Cardiac muscle cell (in vitro differentiated cells and primary cell): ENCODE data around the gene ZC3H10. TPM values are rescaled to one million over a fixed set of nuclear protein-coding genes. Genes with fewer than 3 reads are reported as not detected.
A peak's percentile ranks its signal among the peaks of the same experiment; 100 is the strongest.
"Not testable (repeated sequence)": the region's sequence is repeated elsewhere in the genome, so short reads cannot be mapped to it uniquely, and the experiment has no call there.

Experiments
- DNase-seq, 2 donors: peaks; one replicate each; pipeline versions ENCODE4 v3.0.0 to v3.0.0-alpha.2; 2010 to 2017; ENCODE audit warnings: low read depth in 1 of 2, low spot score in 1 of 2
- H3K27ac ChIP-seq: fragments of 200-600 bp; sonication (generic); 2 replicates; pipeline ENCODE4 v1.5.1; 2016
- H3K27me3 ChIP-seq: fragments of 200-600 bp; sonication (generic); 2 replicates; pipeline ENCODE4 v1.6.0; 2016; ENCODE audit warnings: control low read depth
- H3K36me3 ChIP-seq: fragments of 200-600 bp; sonication (generic); 2 replicates; pipeline ENCODE4 v1.5.1; 2016; ENCODE audit warnings: control low read depth
- H3K4me1 ChIP-seq: fragments of 200-600 bp; sonication (generic); 2 replicates; pipeline ENCODE4 v1.8.1; 2017; ENCODE audit warnings: low read depth, mild to moderate bottlenecking, mixed run types
- H3K4me3 ChIP-seq: fragments of 200-600 bp; sonication (generic); 2 replicates; pipeline ENCODE4 v1.5.1; 2016; ENCODE audit warnings: mild to moderate bottlenecking
- H3K9me3 ChIP-seq: fragments of 200-600 bp; sonication (generic); 2 replicates; pipeline ENCODE4 v1.5.1; 2017; ENCODE audit warnings: low read depth, mild to moderate bottlenecking, control low read depth
- CTCF ChIP-seq: IDR thresholded peaks from 2 replicates; pipeline ENCODE4 v1.5.1; 2012; ENCODE audit warnings: low read depth, mild to moderate bottlenecking, low read length
- polyA plus RNA-seq: library from polyadenylated mRNA; unstranded; fragments of >200 nt; fragmentation: Nextera tagmentation; extraction: Ambion mirVana; gene quantifications from 2 replicates; pipeline ENCODE4 v1.2.1, GENCODE V29; 2016
- total RNA-seq: library from RNA; depleted of rRNA; stranded (reverse); fragments of >200 nt; gene quantifications from 2 replicates; pipeline ENCODE4 v1.2.3, GENCODE V29; 2016

ZC3H10 gene
- total and polyA plus RNA-seq, 2 experiments from 2014 or later = 7.2 to 7.5 TPM

GRCh38 chr12:56154246-56154771 lies 36.2 kb downstream of the ZC3H10 start:
- no peak for TF ChIP-seq CTCF
- Histone ChIP-seq H3K4me3 (no peak overlapping the region), H3K9me3 (no peaks in the 10 kb centered on the region), H3K36me3 (peaks cover 15% of the 10 kb centered on the region), H3K4me1 (peaks cover 11% of the 10 kb centered on the region), H3K27me3 (no peaks in the 10 kb centered on the region), H3K27ac (no peak overlapping the region)
- no peak for DNase-seq

GRCh38 chr12:56154818-56155217 lies 36.8 kb downstream of the ZC3H10 start:
- Histone ChIP-seq H3K9me3 (no peaks in the 10 kb centered on the region), H3K36me3 (peaks cover 16% of the 10 kb centered on the region), H3K27ac (no peak overlapping the region), H3K27me3 (no peaks in the 10 kb centered on the region), H3K4me3 (no peak overlapping the region), H3K4me1 (peaks cover 16% of the 10 kb centered on the region)
- DNase-seq = no peak
- no peak for TF ChIP-seq CTCF

- no peak for DNase-seq
- Histone ChIP-seq H3K27me3 (no peaks in the 10 kb centered on the region), H3K4me3 (no peak overlapping the region), H3K36me3 (peaks cover 20% of the 10 kb centered on the region), H3K4me1 (peaks cover 21% of the 10 kb centered on the region), H3K27ac (no peak overlapping the region), H3K9me3 (no peaks in the 10 kb centered on the region)
- TF ChIP-seq CTCF = no peak
Observed at GRCh38 chr12:56155256-56155845, 37.3 kb downstream of the ZC3H10 start.

GRCh38 chr12:56156464-56157200 lies 38.6 kb downstream of the ZC3H10 start:
- peak overlapping the region; percentile 100 for H3K27ac ChIP-seq
- peaks cover 33% of the 10 kb centered on the region for H3K36me3 ChIP-seq
- H3K9me3 ChIP-seq, DNase-seq, H3K27me3 ChIP-seq, H3K4me3 ChIP-seq: not testable (repeated sequence)
- peaks cover 33% of the 10 kb centered on the region for H3K4me1 ChIP-seq

- DNase-seq = peak; percentile 84 to 91
- Histone ChIP-seq H3K4me1 (peaks cover 34% of the 10 kb centered on the region), H3K36me3 (peaks cover 38% of the 10 kb centered on the region), H3K27ac (peak overlapping the region; percentile 100), H3K4me3 (peak overlapping the region; percentile 86), H3K27me3 (no peaks in the 10 kb centered on the region), H3K9me3 (no peaks in the 10 kb centered on the region)
- peak; percentile 71 for TF ChIP-seq CTCF
Observed at GRCh38 chr12:56157201-56158028, 39.3 kb downstream of the ZC3H10 start.
